ENCODE data around the gene INTS14.
A peak's percentile ranks its signal among the peaks of the same experiment; 100 is the strongest.

INTS14 gene

GRCh38 chr15:65638681-65639089, 27.8 kb upstream of the INTS14 start:
- Histone ChIP-seq H3K9me2 (replicated peaks; ENCODE audit: insufficient read depth, low read length) (no peaks in the 10 kb centered on the region), H3K9me3 (replicated peaks; ENCODE audit: insufficient read depth, low read length) (no peaks in the 10 kb centered on the region), H3K36me3 (replicated peaks; ENCODE audit: insufficient read depth, low read length) (no peaks in the 10 kb centered on the region), H3K4me2 (ENCODE audit: low read depth, low read length) (peak overlapping the region; percentile 29), H2AFZ (ENCODE audit: low read length) (no peak overlapping the region), H4K20me1 (ENCODE audit: insufficient read depth, low read length) (no peaks in the 10 kb centered on the region), H3K27ac (ENCODE audit: low read length) (no peak overlapping the region), H3K79me2 (ENCODE audit: low read length) (no peaks in the 10 kb centered on the region), H3K4me3 (ENCODE audit: low read length) (no peak overlapping the region), H3K27me3 (replicated peaks; ENCODE audit: insufficient read depth, low read length) (no peaks in the 10 kb centered on the region), H3K9ac (ENCODE audit: low read length) (no peak overlapping the region), H3F3A (ENCODE audit: insufficient read depth, low read length) (no peaks in the 10 kb centered on the region), H3K4me1 (ENCODE audit: low read length) (peaks cover 13% of the 10 kb centered on the region)
- peak; percentile 67 for DNase-seq
- no peak for TF ChIP-seq EZH2 (optimal IDR thresholded peaks at IDR 0.05; ENCODE audit: low read depth, low read length)
- no peak for TF ChIP-seq EZH2phosphoT487 (IDR thresholded peaks at IDR 0.05; ENCODE audit: low read length)
- TF ChIP-seq CTCF (IDR thresholded peaks at IDR 0.05; ENCODE audit: low read length): peak; percentile 84

GRCh38 chr15:65638109-65638508, 27.2 kb upstream of the INTS14 start:
- Histone ChIP-seq H3K9ac (ENCODE audit: low read length) (no peak overlapping the region), H3K79me2 (ENCODE audit: low read length) (no peaks in the 10 kb centered on the region), H2AFZ (ENCODE audit: low read length) (no peak overlapping the region), H3K4me2 (ENCODE audit: low read depth, low read length) (peak overlapping the region; percentile 29; the same call in 1 of the 2 replicates), H3K27me3 (replicated peaks; ENCODE audit: insufficient read depth, low read length) (no peaks in the 10 kb centered on the region), H3K27ac (ENCODE audit: low read length) (no peak overlapping the region), H3K9me2 (replicated peaks; ENCODE audit: insufficient read depth, low read length) (no peaks in the 10 kb centered on the region), H3K9me3 (replicated peaks; ENCODE audit: insufficient read depth, low read length) (no peaks in the 10 kb centered on the region), H3F3A (ENCODE audit: insufficient read depth, low read length) (no peaks in the 10 kb centered on the region), H3K36me3 (replicated peaks; ENCODE audit: insufficient read depth, low read length) (no peaks in the 10 kb centered on the region), H3K4me3 (ENCODE audit: low read length) (no peak overlapping the region), H4K20me1 (ENCODE audit: insufficient read depth, low read length) (no peaks in the 10 kb centered on the region), H3K4me1 (ENCODE audit: low read length) (peaks cover 16% of the 10 kb centered on the region)
- DNase-seq: no peak
- no peak for TF ChIP-seq CTCF (IDR thresholded peaks at IDR 0.05; ENCODE audit: low read length)

- H3K4me1 ChIP-seq (ENCODE audit: low read length): peaks cover 38% of the 10 kb centered on the region
- no peaks in the 10 kb centered on the region for H4K20me1 ChIP-seq (ENCODE audit: insufficient read depth, low read length)
- no peaks in the 10 kb centered on the region for H3K79me2 ChIP-seq (ENCODE audit: low read length)
- no peak for DNase-seq
- H3K4me2 ChIP-seq (ENCODE audit: low read depth, low read length): no peak overlapping the region
- no peak overlapping the region for H3K27ac ChIP-seq (ENCODE audit: low read length)
- H3K9me3 ChIP-seq (replicated peaks; ENCODE audit: insufficient read depth, low read length): no peaks in the 10 kb centered on the region
- no peak for TF ChIP-seq CTCF (IDR thresholded peaks at IDR 0.05; ENCODE audit: low read length)
- TF ChIP-seq EZH2phosphoT487 (IDR thresholded peaks at IDR 0.05; ENCODE audit: low read length): no peak
- TF ChIP-seq EZH2 (optimal IDR thresholded peaks at IDR 0.05; ENCODE audit: low read depth, low read length): no peak
- H3K9ac ChIP-seq (ENCODE audit: low read length): no peak overlapping the region
- no peaks in the 10 kb centered on the region for H3K9me2 ChIP-seq (replicated peaks; ENCODE audit: insufficient read depth, low read length)
- H2AFZ ChIP-seq (ENCODE audit: low read length): no peak overlapping the region
- H3K4me3 ChIP-seq (ENCODE audit: low read length): no peak overlapping the region
- H3K27me3 ChIP-seq (replicated peaks; ENCODE audit: insufficient read depth, low read length): peaks cover 7% of the 10 kb centered on the region; the same call in 1 of the 2 replicates
- no peaks in the 10 kb centered on the region for H3K36me3 ChIP-seq (replicated peaks; ENCODE audit: insufficient read depth, low read length)
- H3F3A ChIP-seq (ENCODE audit: insufficient read depth, low read length): peaks cover 4% of the 10 kb centered on the region; the same call in 1 of the 2 replicates
Measured at GRCh38 chr15:65634356-65634755, 23.4 kb upstream of the INTS14 start.
